Chondrocyte (in vitro differentiated cells): ENCODE results near the gene PTPRU. TPM values are rescaled to one million over a fixed set of nuclear protein-coding genes. Genes with fewer than 3 reads are reported as not detected.

ENCODE experiments used
- DNase-seq: peaks from one replicate; pipeline ENCODE4 v3.0.0; 2021; ENCODE audit warnings: mixed read lengths, low spot score
- H3K27ac Mint-ChIP-seq: one replicate; pipeline ENCODE4 v1.8.0; 2021; ENCODE audit warnings: mild to moderate bottlenecking, moderate library complexity, mixed read lengths; ENCODE audit not compliant: unreplicated experiment
- H3K27me3 Mint-ChIP-seq: 2 replicates; pipeline ENCODE4 v1.8.0; 2021; ENCODE audit warnings: low read depth, mixed read lengths
- H3K36me3 Mint-ChIP-seq: 2 replicates; pipeline ENCODE4 v1.8.0; 2021; ENCODE audit warnings: low read depth, mixed read lengths
- H3K4me1 Mint-ChIP-seq: 2 replicates; pipeline ENCODE4 v1.8.0; 2021; ENCODE audit warnings: low read depth, mild to moderate bottlenecking, mixed read lengths
- H3K4me3 Mint-ChIP-seq: one replicate; pipeline ENCODE4 v1.8.0; 2021; ENCODE audit warnings: mild to moderate bottlenecking, moderate library complexity, mixed read lengths; ENCODE audit not compliant: unreplicated experiment
- H3K9me3 Mint-ChIP-seq: 2 replicates; pipeline ENCODE4 v1.8.0; 2021; ENCODE audit warnings: low read depth, mixed read lengths
- CTCF ChIP-seq: fragments of 200-600 bp; sonication (generic); IDR thresholded peaks from 2 replicates; pipeline ENCODE4 v1.5.0; 2021; ENCODE audit warnings: antibody characterized with exemption, mild to moderate bottlenecking, moderate library complexity
- total RNA-seq: library from RNA; stranded (reverse); gene quantifications from 3 replicates; pipeline ENCODE4 v1.2.1, GENCODE V29; 2021

PTPRU gene
- total RNA-seq, 1 donor from 2014 or later: 12.6 TPM

GRCh38 chr1:29255134-29255666 lies 18.9 kb downstream of the PTPRU start:
- H3K36me3 Mint-ChIP-seq: peaks cover 3% of the 10 kb centered on the region
- no peaks in the 10 kb centered on the region for H3K9me3 Mint-ChIP-seq
- no peak overlapping the region for H3K4me3 Mint-ChIP-seq
- DNase-seq: peak; percentile 77
- peaks cover 20% of the 10 kb centered on the region for H3K4me1 Mint-ChIP-seq
- no peak for TF ChIP-seq CTCF
- H3K27me3 Mint-ChIP-seq: peaks cover 5% of the 10 kb centered on the region
- no peak overlapping the region for H3K27ac Mint-ChIP-seq

- no peak for DNase-seq
- Mint-ChIP-seq H3K4me3 (no peak overlapping the region), H3K36me3 (peaks cover 3% of the 10 kb centered on the region), H3K27ac (no peak overlapping the region), H3K4me1 (peaks cover 20% of the 10 kb centered on the region), H3K27me3 (peaks cover 5% of the 10 kb centered on the region), H3K9me3 (no peaks in the 10 kb centered on the region)
- TF ChIP-seq CTCF: no peak
These were observed 20.1 kb downstream of the PTPRU start for GRCh38 chr1:29256394-29256793.

DNA sequence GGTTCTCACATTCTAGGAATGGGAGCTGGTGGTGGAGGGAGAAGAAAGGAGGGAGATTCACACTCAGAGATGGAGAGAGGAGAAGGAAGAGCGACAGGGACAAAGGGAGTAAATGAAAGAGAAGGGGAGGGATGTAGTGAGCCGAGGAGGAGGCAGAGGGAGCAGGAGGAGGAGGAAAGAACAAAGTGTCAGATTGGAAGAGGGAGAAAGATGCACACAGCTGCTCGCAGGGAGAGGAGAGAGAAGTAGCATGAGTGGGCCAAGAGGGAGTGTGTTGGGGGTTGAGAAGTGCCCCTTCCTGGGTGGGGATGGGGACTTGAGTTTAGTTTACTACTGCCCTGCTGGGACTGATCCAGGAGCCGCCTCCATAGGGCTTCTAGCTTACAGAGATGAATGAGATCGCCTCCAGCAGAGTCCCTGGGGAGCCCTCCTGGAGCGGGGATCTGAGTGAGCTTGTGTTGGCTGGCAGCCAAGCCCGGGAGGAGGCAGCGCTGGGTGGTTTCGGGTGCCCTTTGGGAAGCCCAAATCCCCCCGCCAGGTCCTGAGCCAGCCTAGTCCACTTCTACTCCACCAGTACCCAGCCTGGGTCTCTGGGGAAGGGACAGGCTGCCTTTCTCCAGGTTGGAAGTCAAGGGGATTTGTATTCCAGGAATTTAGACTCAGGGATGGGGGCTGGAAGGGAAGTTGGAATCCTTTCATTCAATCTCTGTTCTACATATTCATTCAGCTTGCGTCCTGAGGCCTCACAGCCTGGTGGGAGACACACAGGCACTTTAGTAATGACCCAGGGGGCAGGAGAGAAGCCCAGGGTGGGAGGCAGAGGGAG lies 20.9 kb downstream of the PTPRU start:
- H3K36me3 Mint-ChIP-seq: peaks cover 3% of the 10 kb centered on the region
- H3K27me3 Mint-ChIP-seq: peaks cover 5% of the 10 kb centered on the region
- H3K9me3 Mint-ChIP-seq: no peaks in the 10 kb centered on the region
- H3K4me1 Mint-ChIP-seq: peaks cover 20% of the 10 kb centered on the region
- peak; percentile 30 for TF ChIP-seq CTCF
- no peak overlapping the region for H3K27ac Mint-ChIP-seq
- DNase-seq: peak; percentile 63
- H3K4me3 Mint-ChIP-seq: no peak overlapping the region

GRCh38 chr1:29258189-29258975 lies 22.1 kb downstream of the PTPRU start:
- H3K27me3 Mint-ChIP-seq: peaks cover 5% of the 10 kb centered on the region
- H3K27ac Mint-ChIP-seq: no peak overlapping the region
- TF ChIP-seq CTCF: no peak
- DNase-seq: peak; percentile 75
- no peak overlapping the region for H3K4me3 Mint-ChIP-seq
- H3K9me3 Mint-ChIP-seq: no peaks in the 10 kb centered on the region
- H3K36me3 Mint-ChIP-seq: peaks cover 3% of the 10 kb centered on the region
- peaks cover 20% of the 10 kb centered on the region for H3K4me1 Mint-ChIP-seq
